SK-N-SH (cell line): ENCODE data around the gene TNFAIP8L2. TPM values are rescaled to one million over a fixed set of nuclear protein-coding genes. Genes with fewer than 3 reads are reported as not detected.

Experiments
- CTCF ChIA-PET: fragments of 300-600, 350-600 bp; formaldehyde crosslinking; extraction: SDS; loops from one replicate; lab custom pipeline; 2021; lab: Yijun Ruan, JAX
- POLR2A ChIA-PET: fragments of 350-600 bp; sonication (Branson Sonifier 250); formaldehyde crosslinking; extraction: SDS; loops from one replicate; lab custom pipeline; 2020; ENCODE audit warnings: antibody characterized with exemption, inconsistent platforms; lab: Yijun Ruan, JAX
- DNase-seq: peaks from one replicate; pipeline ENCODE4 v3.0.0; 2012
- H2AFZ ChIP-seq: fragments of 200-600 bp; sonication (generic); 2 replicates; pipeline ENCODE4 v1.8.1; 2016; ENCODE audit warnings: antibody characterized with exemption, mild to moderate bottlenecking, low read depth
- H3F3A ChIP-seq: fragments of 200-600 bp; sonication (generic); replicated peaks from 2 replicates; pipeline ENCODE3; 2016; ENCODE audit warnings: antibody characterized with exemption, mild to moderate bottlenecking; ENCODE audit not compliant: insufficient read depth
- H3K27ac ChIP-seq, 2 experiments: fragments of 200-500 bp in 1 of 2; fragments of 200-600 bp in 1 of 2; sonication (Bioruptor generic) in 1 of 2; sonication (generic), shearing (Covaris generic) in 1 of 2; 2 replicates each; pipeline versions ENCODE4 v1.5.1 to v1.6.1; 2014 to 2016; ENCODE audit warnings: low read depth in 2 of 2, inconsistent platforms in 1 of 2, low read length in 1 of 2, mild to moderate bottlenecking in 1 of 2, mixed read lengths in 1 of 2
- H3K27me3 ChIP-seq: fragments of 200-600 bp; sonication (generic), shearing (Covaris generic); 2 replicates; pipeline ENCODE4 v1.6.1; 2016; ENCODE audit warnings: mixed run types; ENCODE audit not compliant: insufficient read depth
- H3K36me3 ChIP-seq, 2 experiments: fragments of 200-500 bp in 1 of 2; fragments of 200-600 bp in 1 of 2; sonication (Bioruptor generic) in 1 of 2; sonication (generic) in 1 of 2; replicated peaks in 1 of 2; 2 replicates each; pipeline versions ENCODE3 to v1.5.1; 2014 to 2016; ENCODE audit warnings: low read length in 1 of 2, mild to moderate bottlenecking in 1 of 2; ENCODE audit not compliant: insufficient read depth in 2 of 2, control insufficient read depth in 1 of 2
- H3K4me1 ChIP-seq, 2 experiments: fragments of 200-500 bp in 1 of 2; fragments of 200-600 bp in 1 of 2; sonication (Bioruptor generic) in 1 of 2; sonication (generic), shearing (Covaris generic) in 1 of 2; 2 replicates each; pipeline versions ENCODE4 v1.5.1 to v1.6.1; 2014 to 2016; ENCODE audit warnings: low read depth in 1 of 2, low read length in 1 of 2, mixed run types in 1 of 2; ENCODE audit not compliant: insufficient read depth in 2 of 2, control insufficient read depth in 1 of 2
- H3K4me2 ChIP-seq: fragments of 200-600 bp; sonication (generic), shearing (Covaris generic); 2 replicates; pipeline ENCODE4 v1.6.1; 2017; ENCODE audit warnings: mixed run types
- H3K4me3 ChIP-seq, 2 experiments: fragments of 200-500 bp in 1 of 2; fragments of 200-600 bp in 1 of 2; sonication (Bioruptor generic) in 1 of 2; sonication (generic), shearing (Covaris generic) in 1 of 2; 2 replicates each; pipeline versions ENCODE4 v1.5.1 to v1.8.1; 2014 to 2016; ENCODE audit warnings: low read depth in 2 of 2, inconsistent platforms in 1 of 2, low read length in 1 of 2, mild to moderate bottlenecking in 1 of 2, mixed read lengths in 1 of 2, moderate library complexity in 1 of 2
- H3K79me2 ChIP-seq: fragments of 200-600 bp; sonication (generic); 2 replicates; pipeline ENCODE4 v1.8.1; 2017; ENCODE audit warnings: mild to moderate bottlenecking; ENCODE audit not compliant: insufficient read depth
- H3K9ac ChIP-seq: fragments of 200-600 bp; sonication (generic); 2 replicates; pipeline ENCODE4 v1.6.1; 2017; ENCODE audit warnings: mixed run types
- H3K9me2 ChIP-seq: fragments of 200-600 bp; sonication (generic); 2 replicates; pipeline ENCODE4 v1.6.1; 2017; ENCODE audit warnings: mixed run types
- H3K9me3 ChIP-seq: fragments of 200-600 bp; sonication (generic); 2 replicates; pipeline ENCODE4 v1.6.1; 2017; ENCODE audit warnings: mixed run types, mild to moderate bottlenecking, moderate library complexity
- H4K20me1 ChIP-seq: fragments of 200-600 bp; sonication (generic); 2 replicates; pipeline ENCODE4 v1.6.1; 2017; ENCODE audit warnings: mild to moderate bottlenecking, mixed run types; ENCODE audit not compliant: insufficient read depth
- CHD2 ChIP-seq: fragments of 150-350 bp; IDR thresholded peaks from 2 replicates; pipeline ENCODE4 v1.6.1; 2018; ENCODE audit warnings: low read length; ENCODE audit not compliant: partially characterized antibody
- CTCF ChIP-seq: fragments of 200-600 bp; sonication (generic); IDR thresholded peaks from 2 replicates; pipeline ENCODE4 v1.6.1; 2017; ENCODE audit warnings: antibody characterized with exemption, mild to moderate bottlenecking, moderate library complexity
- ELF1 ChIP-seq: IDR thresholded peaks from 2 replicates; pipeline ENCODE4 v1.4.0; 2012
- EP300 ChIP-seq, 2 experiments: IDR thresholded peaks; 2 replicates each; pipeline versions ENCODE4 v1.4.0 to v1.6.1; 2012; ENCODE audit warnings: borderline replicate concordance in 1 of 2, low read depth in 1 of 2, low read length in 1 of 2
- FOSL2 ChIP-seq: IDR thresholded peaks from 2 replicates; pipeline ENCODE4 v1.4.0; 2012; ENCODE audit warnings: low read depth, mild to moderate bottlenecking, moderate library complexity, borderline replicate concordance
- FOXM1 ChIP-seq: IDR thresholded peaks from 2 replicates; pipeline ENCODE4 v1.4.0; 2012; ENCODE audit warnings: low read depth, mild to moderate bottlenecking
- GABPA ChIP-seq: IDR thresholded peaks from 2 replicates; pipeline ENCODE4 v1.4.0; 2012; ENCODE audit warnings: low read depth, mild to moderate bottlenecking
- GATA2 ChIP-seq: sonication (generic); formaldehyde crosslinking; IDR thresholded peaks from 2 replicates; pipeline ENCODE4 v1.5.0; 2020; ENCODE audit warnings: mild to moderate bottlenecking, missing genetic modification reagents
- IRF3 ChIP-seq: fragments of 150-350 bp; IDR thresholded peaks from 2 replicates; pipeline ENCODE4 v1.6.1; 2016; ENCODE audit warnings: mild to moderate bottlenecking, low read depth, low read length
- MEF2A ChIP-seq: IDR thresholded peaks from 2 replicates; pipeline ENCODE4 v1.4.0; 2012; ENCODE audit warnings: low read depth, borderline replicate concordance
- PBX3 ChIP-seq: IDR thresholded peaks from 2 replicates; pipeline ENCODE4; 2012
- RCOR1 ChIP-seq: fragments of 150-350 bp; IDR thresholded peaks from 2 replicates; pipeline ENCODE4 v1.6.1; 2017; ENCODE audit warnings: antibody characterized with exemption, low read length
- REST ChIP-seq: IDR thresholded peaks from 2 replicates; pipeline ENCODE4 v1.6.1; 2012; ENCODE audit warnings: mild to moderate bottlenecking, low read depth, low read length, moderate library complexity
- RFX5 ChIP-seq: IDR thresholded peaks from 2 replicates; pipeline ENCODE4 v1.6.1; 2012; ENCODE audit warnings: mild to moderate bottlenecking, improper control_type of control experiment, low read length
- RXRA ChIP-seq: IDR thresholded peaks from 2 replicates; pipeline ENCODE4 v1.4.0; 2012; ENCODE audit warnings: low read depth, mild to moderate bottlenecking, borderline replicate concordance
- TAF1 ChIP-seq: IDR thresholded peaks from 2 replicates; pipeline ENCODE4 v1.6.1; 2012; ENCODE audit warnings: low read depth, mild to moderate bottlenecking, low read length, moderate library complexity, borderline replicate concordance
- TCF12 ChIP-seq: IDR thresholded peaks from 2 replicates; pipeline ENCODE4 v1.4.0; 2012
- TEAD4 ChIP-seq: IDR thresholded peaks from 2 replicates; pipeline ENCODE4 v1.4.0; 2012; ENCODE audit warnings: mild to moderate bottlenecking, borderline replicate concordance; ENCODE audit not compliant: insufficient read depth
- USF1 ChIP-seq: IDR thresholded peaks from 2 replicates; pipeline ENCODE4 v1.4.0; 2012; ENCODE audit warnings: low read depth, borderline replicate concordance
- ZBTB33 ChIP-seq: IDR thresholded peaks from 2 replicates; pipeline ENCODE4 v1.4.0; 2012; ENCODE audit warnings: low read depth, borderline replicate concordance
- WGBS: methylation state at CpG from one replicate; pipeline ENCODE4 v1.1.6; 2017; ENCODE audit warnings: low lambda C conversion rate; 5-methylcytosine and 5-hydroxymethylcytosine counted together
- polyA plus RNA-seq, 3 experiments: library from polyadenylated mRNA; depleted of rRNA; stranded (reverse); fragments of >200 nt; gene quantifications; 2 replicates each; pipeline ENCODE4 v1.2.3, GENCODE V29; 2012

TNFAIP8L2 gene
- polyA plus RNA-seq, 1 of the 3 experiments (the other 2 are of a cell fraction): not detected

- no peak overlapping the region for H3K4me2 ChIP-seq
- no peaks in the 10 kb centered on the region for H3K79me2 ChIP-seq
- no peaks in the 10 kb centered on the region for H3K9me2 ChIP-seq
- peaks cover 9 to 40% of the 10 kb centered on the region in 2 experiments for H3K36me3 ChIP-seq
- TF ChIP-seq FOSL2 (no peak), ZBTB33 (no peak), EP300 (IDR thresholded peaks at IDR 0.05; ENCODE audit: borderline replicate concordance in 1 of 2, low read depth in 1 of 2, low read length in 1 of 2) (no peak), CHD2 (no peak), MEF2A (no peak), FOXM1 (no peak), PBX3 (no peak), RFX5 (no peak), TEAD4 (no peak), RCOR1 (no peak), GATA2 (CRISPR knock-in tag) (no peak), RXRA (no peak), TCF12 (no peak), TAF1 (no peak), GABPA (no peak), USF1 (no peak), REST (no peak), ELF1 (no peak), CTCF (no peak), IRF3 (no peak)
- H3K9ac ChIP-seq: no peak overlapping the region
- peaks cover 5% of the 10 kb centered on the region for H3F3A ChIP-seq
- H3K27me3 ChIP-seq: no peaks in the 10 kb centered on the region
- POLR2A ChIA-PET: no interaction called here
- no peaks in the 10 kb centered on the region for H3K9me3 ChIP-seq
- H4K20me1 ChIP-seq: no peaks in the 10 kb centered on the region
- H3K27ac ChIP-seq: no peak overlapping the region
- no peak overlapping the region for H3K4me3 ChIP-seq
- DNase-seq: no peak
- H3K4me1 ChIP-seq: no peaks in the 10 kb centered on the region
- WGBS: 93% methylated on average over 5 of the region's 5 CpGs
- CTCF ChIA-PET: interaction anchor here (1.2 to 6.6 kb wide), 4 partner anchors 14 to 162 kb away, joined by 3 to 113 read pairs (median 30); partner anchors contain the start of gene SEMA6C
- no peak overlapping the region for H2AFZ ChIP-seq
Observed at GRCh38 chr1:151158326-151158725, 1.9 kb downstream of the TNFAIP8L2 start.
